Stomach (tissue), 19 donors: Measurements from ENCODE around the gene MYOCOS. TPM values are rescaled to one million over a fixed set of nuclear protein-coding genes. Genes with fewer than 3 reads are reported as not detected.

Experiments used
- DNase-seq, 2 donors: peaks; one replicate each; pipeline versions ENCODE4 v3.0.0 to v3.0.0-alpha.2; 2013 to 2019
- H3K27ac ChIP-seq, 5 donors: fragments of 200-600 bp in 4 of 5; sonication (generic) in 4 of 5; one replicate each; pipeline ENCODE4 v1.5.1; 2013 to 2019; ENCODE audit warnings: mild to moderate bottlenecking in 1 of 5, moderate library complexity in 1 of 5
- H3K27me3 ChIP-seq, 3 donors: fragments of 200-600 bp; sonication (generic); one replicate each; pipeline ENCODE4 v1.5.1; 2017 to 2019; ENCODE audit warnings: mixed run types in 1 of 3
- H3K36me3 ChIP-seq, 4 donors: fragments of 200-600 bp; sonication (generic); 1 replicate in 3 of 4; 2 replicates in 1 of 4; pipeline ENCODE4 v1.5.1; 2016 to 2019
- H3K4me1 ChIP-seq, 4 donors: fragments of 200-600 bp; sonication (generic); one replicate each; pipeline ENCODE4 v1.5.1; 2016 to 2019
- H3K4me3 ChIP-seq, 4 donors: fragments of 200-600 bp; sonication (generic) in 3 of 4; one replicate each; pipeline ENCODE4 v1.5.1; 2016 to 2019; ENCODE audit warnings: mild to moderate bottlenecking in 1 of 4
- H3K9me3 ChIP-seq, 4 donors: fragments of 200-600 bp; sonication (generic); one replicate each; pipeline ENCODE4 v1.5.1; 2016 to 2019
- EP300 ChIP-seq: sonication (generic); formaldehyde crosslinking; IDR thresholded peaks from one replicate; pipeline ENCODE4 v1.6.1; 2017; ENCODE audit warnings: antibody characterized with exemption
- POLR2A ChIP-seq, 4 donors: fragments of 450-650 bp; IDR thresholded peaks; one replicate each; pipeline ENCODE4 v1.6.1; 2016; ENCODE audit warnings: antibody characterized with exemption in 4 of 4, control low read depth in 2 of 4, mild to moderate bottlenecking in 1 of 4, moderate library complexity in 1 of 4
- POLR2AphosphoS5 ChIP-seq, 3 donors: sonication (generic); formaldehyde crosslinking; IDR thresholded peaks; one replicate each; pipeline ENCODE4 v1.6.1; 2016; ENCODE audit warnings: antibody characterized with exemption in 3 of 3
- WGBS, 5 donors: extraction: QIAGEN DNeasy Blood & Tissue Kit in 3 of 5; methylation state at CpG; one replicate each; pipeline versions ENCODE4 v1.1.5 to v1.1.7; 2013 to 2018; 5-methylcytosine and 5-hydroxymethylcytosine counted together
- intact Hi-C: fragments of 100-400 bp; cut with DNase I; formaldehyde crosslinking; loops from one replicate; pipeline ENCODE4 v1.15.1; 2023; ENCODE audit warnings: low total_unique reads
- long read RNA-seq, 10 donors: transcript quantifications; one replicate each; lab custom pipeline, GENCODE V29; 2026
- polyA plus RNA-seq, 3 donors: library from polyadenylated mRNA; stranded (reverse); fragments of 200-250 nt; gene quantifications; one replicate each; pipeline ENCODE4 v1.2.3, GENCODE V29; 2013
- total RNA-seq, 5 donors: library from RNA; depleted of rRNA; stranded (reverse); fragments of >200 nt; gene quantifications; one replicate each; pipeline versions ENCODE4 v1.1.0 to v1.2.3, GENCODE V29; 2014 to 2016
- TF ChIP-seq, protein P1 (sequence below), 7 experiments: fragments of 450-650 bp in 4 of 7; fragments of 200-600 bp in 3 of 7; sonication (generic) in 3 of 7; IDR thresholded peaks; one replicate each; pipeline ENCODE4 v1.5.1; 2016 to 2019; ENCODE audit warnings: antibody characterized with exemption in 7 of 7, control low read depth in 2 of 7, mild to moderate bottlenecking in 1 of 7
- donor health status: healthy with polysubstance abuse.
- donor health status: Bipolar disorder and iron deficiency.
- donor health status: healthy.

The MYOCOS gene, protein sequence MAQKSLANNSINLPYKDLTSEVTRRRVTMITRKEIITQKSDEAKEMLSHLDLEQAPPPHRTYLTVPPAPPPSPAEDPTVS
- not detected for total RNA-seq
- not detected for polyA plus RNA-seq
- long read RNA-seq, donor 1, result 0 reads
- long read RNA-seq, donor 2, result 0 reads
- long read RNA-seq, donor 3, result 0 reads
- long read RNA-seq, donor 4, result 0 reads
- long read RNA-seq, donor 5, result 0 reads
- long read RNA-seq, donor 6, result 0 reads
- long read RNA-seq, donor 7, result 0 reads
- long read RNA-seq, donor 8, result 0 reads
- long read RNA-seq, donor 9, result 0 reads
- long read RNA-seq, donor 10, result 0 reads

DNA sequence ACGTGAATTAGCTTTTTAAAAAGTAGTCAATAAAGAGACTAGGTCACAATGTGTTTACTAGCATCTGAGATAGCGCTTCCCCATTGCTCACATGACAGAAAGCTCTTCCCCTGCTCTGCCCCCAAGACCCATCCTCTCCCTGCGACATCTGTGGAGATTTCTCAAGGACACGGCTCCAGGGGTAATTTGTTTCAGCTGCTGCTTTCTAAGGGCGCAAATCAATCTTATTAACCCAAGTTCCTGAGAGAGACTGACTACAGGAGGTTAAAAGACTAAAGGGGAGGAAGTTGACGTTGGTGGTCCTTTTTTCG lies at the start of gene MYOCOS:
Gene MYOCOS, plus strand, starts transcription at position 92 of the 311 bp plus-strand sequence. CDS start 1,641 bp downstream, outside the sequence.
- whole genome bisulfite sequencing, 5 donors, result 64 to 81% (median 67%) methylated on average over 7 of the region's 7 CpGs
- intact Hi-C loops, result no loop called here
- no peak for DNase-seq
- no peaks in the 10 kb centered on the region for H3K36me3 ChIP-seq
- H3K4me3 ChIP-seq, result no peak within 1 kb of the TSS
- TF ChIP-seq EP300 (no peak), POLR2A (IDR thresholded peaks at IDR 0.05) (no peak), POLR2AphosphoS5 (IDR thresholded peaks at IDR 0.05) (no peak)
- TF ChIP-seq, protein P1, sequence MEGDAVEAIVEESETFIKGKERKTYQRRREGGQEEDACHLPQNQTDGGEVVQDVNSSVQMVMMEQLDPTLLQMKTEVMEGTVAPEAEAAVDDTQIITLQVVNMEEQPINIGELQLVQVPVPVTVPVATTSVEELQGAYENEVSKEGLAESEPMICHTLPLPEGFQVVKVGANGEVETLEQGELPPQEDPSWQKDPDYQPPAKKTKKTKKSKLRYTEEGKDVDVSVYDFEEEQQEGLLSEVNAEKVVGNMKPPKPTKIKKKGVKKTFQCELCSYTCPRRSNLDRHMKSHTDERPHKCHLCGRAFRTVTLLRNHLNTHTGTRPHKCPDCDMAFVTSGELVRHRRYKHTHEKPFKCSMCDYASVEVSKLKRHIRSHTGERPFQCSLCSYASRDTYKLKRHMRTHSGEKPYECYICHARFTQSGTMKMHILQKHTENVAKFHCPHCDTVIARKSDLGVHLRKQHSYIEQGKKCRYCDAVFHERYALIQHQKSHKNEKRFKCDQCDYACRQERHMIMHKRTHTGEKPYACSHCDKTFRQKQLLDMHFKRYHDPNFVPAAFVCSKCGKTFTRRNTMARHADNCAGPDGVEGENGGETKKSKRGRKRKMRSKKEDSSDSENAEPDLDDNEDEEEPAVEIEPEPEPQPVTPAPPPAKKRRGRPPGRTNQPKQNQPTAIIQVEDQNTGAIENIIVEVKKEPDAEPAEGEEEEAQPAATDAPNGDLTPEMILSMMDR (IDR thresholded peaks at IDR 0.05), result no peak
- no peaks in the 10 kb centered on the region for H3K27me3 ChIP-seq
- no peaks in the 10 kb centered on the region for H3K4me1 ChIP-seq
- no peaks in the 10 kb centered on the region for H3K9me3 ChIP-seq
- no peak within 1 kb of the TSS for H3K27ac ChIP-seq

DNA sequence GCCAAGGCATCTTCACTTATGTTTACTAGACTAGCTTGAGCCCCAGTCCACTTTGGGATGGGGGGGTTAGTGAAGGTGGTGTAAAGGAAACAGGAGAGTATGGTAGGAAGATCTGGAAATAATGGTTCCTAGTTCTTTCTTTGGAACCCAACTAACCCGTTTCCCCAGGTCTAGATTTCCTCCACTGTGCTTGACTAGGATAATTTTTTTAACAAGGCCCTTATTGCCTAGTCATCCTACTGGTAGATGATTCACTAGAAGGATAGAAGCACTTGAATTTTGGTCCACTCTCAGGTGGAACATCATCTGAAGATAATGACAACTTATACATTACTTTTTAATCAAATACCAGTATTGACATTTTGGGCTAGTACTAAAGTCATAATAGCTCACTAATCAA lies 45.9 kb upstream of the MYOCOS start:
- no peaks in the 10 kb centered on the region for H3K4me1 ChIP-seq
- TF ChIP-seq EP300 (no peak), POLR2A (IDR thresholded peaks at IDR 0.05) (no peak), POLR2AphosphoS5 (IDR thresholded peaks at IDR 0.05) (no peak)
- TF ChIP-seq, protein P1 (IDR thresholded peaks at IDR 0.05), result no peak
- H3K27ac ChIP-seq, result no peak overlapping the region
- 70 to 75% (median 75%) methylated on average over 1 of the region's 1 CpG for WGBS, 5 donors
- intact Hi-C loops, result no loop called here
- H3K27me3 ChIP-seq, result no peaks in the 10 kb centered on the region
- H3K36me3 ChIP-seq, result peaks cover 43 to 99% (median 97%) of the 10 kb centered on the region in 4 donors
- H3K4me3 ChIP-seq, result no peak overlapping the region
- no peaks in the 10 kb centered on the region for H3K9me3 ChIP-seq
- DNase-seq, result no peak

DNA sequence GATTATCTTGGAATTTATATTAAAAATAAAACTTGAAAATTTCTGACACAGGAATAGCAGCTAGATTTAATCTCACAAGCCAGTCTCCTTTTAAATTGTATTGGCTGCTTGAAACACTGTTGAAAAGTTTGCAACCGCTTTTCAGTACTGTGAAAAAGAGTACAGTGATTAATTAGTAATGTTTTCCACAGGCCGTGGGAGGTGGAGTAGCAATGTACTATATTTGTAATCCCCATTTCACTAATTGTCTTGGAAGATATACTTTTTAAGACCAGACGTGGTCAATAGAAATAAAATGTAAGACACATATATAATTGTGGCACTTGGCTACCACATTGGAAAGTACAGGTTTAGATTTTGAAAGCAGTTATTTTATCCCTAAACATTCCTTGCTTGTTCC lies 40.8 kb upstream of the MYOCOS start:
- DNase-seq, result no peak
- no peaks in the 10 kb centered on the region for H3K9me3 ChIP-seq
- no peak overlapping the region for H3K4me3 ChIP-seq
- no peak overlapping the region for H3K27ac ChIP-seq
- peaks cover 43 to 100% (median 100%) of the 10 kb centered on the region in 4 donors for H3K36me3 ChIP-seq
- 71 to 92% (median 85%) methylated on average over 3 of the region's 3 CpGs for WGBS, 5 donors
- TF ChIP-seq POLR2A (IDR thresholded peaks at IDR 0.05) (no peak), POLR2AphosphoS5 (IDR thresholded peaks at IDR 0.05) (no peak), EP300 (no peak)
- TF ChIP-seq, protein P1 (IDR thresholded peaks at IDR 0.05), result no peak
- intact Hi-C loops, result no loop called here
- H3K27me3 ChIP-seq, result no peaks in the 10 kb centered on the region
- no peaks in the 10 kb centered on the region for H3K4me1 ChIP-seq

DNA sequence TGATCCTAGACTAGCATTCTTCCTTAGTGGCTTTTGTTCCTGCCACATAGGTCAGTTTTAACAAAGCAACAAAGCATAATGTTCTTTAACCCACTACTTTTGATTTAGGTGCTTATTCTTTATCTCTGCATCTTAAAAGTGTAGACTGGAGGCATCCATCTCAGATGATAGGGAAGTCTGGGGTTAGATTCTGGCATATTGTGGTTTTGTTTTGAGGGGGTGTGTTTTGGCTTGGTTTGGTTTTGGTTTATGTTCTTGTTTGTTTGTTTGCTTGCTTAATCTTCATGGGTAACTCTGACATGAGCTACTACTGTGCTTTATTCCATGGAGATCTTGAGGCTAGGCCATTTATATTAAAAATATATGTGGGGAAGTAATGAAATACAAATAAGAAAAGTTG lies 40.3 kb upstream of the MYOCOS start:
- Histone ChIP-seq H3K36me3 (peaks cover 43 to 100% (median 100%) of the 10 kb centered on the region in 4 donors), H3K27ac (no peak overlapping the region), H3K9me3 (no peaks in the 10 kb centered on the region), H3K4me3 (no peak overlapping the region), H3K4me1 (no peaks in the 10 kb centered on the region), H3K27me3 (no peaks in the 10 kb centered on the region)
- TF ChIP-seq, protein P1 (IDR thresholded peaks at IDR 0.05), result no peak
- TF ChIP-seq POLR2AphosphoS5 (IDR thresholded peaks at IDR 0.05) (no peak), EP300 (no peak)
- intact Hi-C loops, result no loop called here
- no peak for DNase-seq
